IMR-90 (cell line): ENCODE data around the gene VSX2. TPM values are rescaled to one million over a fixed set of nuclear protein-coding genes. Genes with fewer than 3 reads are reported as not detected.

Experiments used
- ATAC-seq: fragments of 200-7000 bp; cut with Tn5 transposase; 2 replicates; pipeline ENCODE4 v1.9.1; 2020; ENCODE audit warnings: low read depth, mild to moderate bottlenecking, moderate library complexity
- BruUV-seq: library from RNA; stranded (reverse); fragments of 400-500 nt; replicated peaks from 2 replicates; lab custom pipeline; 2021; lab: Mats Ljungman, UMichigan
- CTCF ChIA-PET: fragments of 300-600 bp; formaldehyde crosslinking; extraction: SDS; loops from one replicate; lab custom pipeline; 2021; ENCODE audit warnings: antibody characterized with exemption; lab: Yijun Ruan, JAX
- POLR2A ChIA-PET: fragments of 300-600 bp; sonication (Branson Sonifier 250); formaldehyde crosslinking; loops from one replicate; lab custom pipeline; 2022; ENCODE audit warnings: antibody characterized with exemption; ENCODE audit not compliant: unreplicated experiment; lab: Charles Lee
- DNase-seq: peaks from one replicate; pipeline ENCODE4 v3.0.0; 2013
- H2AFZ ChIP-seq: replicated peaks from 2 replicates; pipeline ENCODE3; 2013; ENCODE audit warnings: low read length, mild to moderate bottlenecking; ENCODE audit not compliant: poor library complexity
- H2AK5ac ChIP-seq: 2 replicates; pipeline ENCODE4 v1.6.1; 2013; ENCODE audit warnings: low read depth, low read length, inconsistent platforms
- H2AK9ac ChIP-seq: replicated peaks from 2 replicates; pipeline ENCODE3; 2013; ENCODE audit warnings: mild to moderate bottlenecking, low read depth, low read length, moderate library complexity; ENCODE audit not compliant: poor library complexity
- H2BK120ac ChIP-seq: 2 replicates; pipeline ENCODE4 v1.6.1; 2013; ENCODE audit warnings: low read depth, low read length, inconsistent platforms
- H2BK15ac ChIP-seq: 3 replicates; pipeline ENCODE4 v1.6.1; 2013; ENCODE audit warnings: low read depth, low read length, inconsistent platforms
- H2BK20ac ChIP-seq: 2 replicates; pipeline ENCODE4 v1.6.1; 2013; ENCODE audit warnings: low read depth, mild to moderate bottlenecking, inconsistent platforms, low read length, moderate library complexity
- H2BK5ac ChIP-seq: 2 replicates; pipeline ENCODE4 v1.6.1; 2013; ENCODE audit warnings: mild to moderate bottlenecking, low read depth, low read length, inconsistent platforms; ENCODE audit not compliant: poor library complexity, severe bottlenecking
- H3K14ac ChIP-seq: replicated peaks from 2 replicates; pipeline ENCODE4 v1.6.1; 2013; ENCODE audit warnings: low read depth, low read length, inconsistent platforms
- H3K18ac ChIP-seq: 2 replicates; pipeline ENCODE4 v1.6.1; 2013; ENCODE audit warnings: low read depth, low read length, control low read depth
- H3K23ac ChIP-seq: 2 replicates; pipeline ENCODE4 v1.6.1; 2013; ENCODE audit warnings: low read depth, low read length, inconsistent platforms
- H3K27ac ChIP-seq: 2 replicates; pipeline ENCODE4 v1.5.1; 2013; ENCODE audit warnings: mild to moderate bottlenecking, control low read depth, low read length; ENCODE audit not compliant: insufficient read depth
- H3K27me3 ChIP-seq: 2 replicates; pipeline ENCODE4 v1.6.1; 2013; ENCODE audit warnings: low read length; ENCODE audit not compliant: control insufficient read depth, insufficient read depth
- H3K36me3 ChIP-seq: 2 replicates; pipeline ENCODE4 v1.6.1; 2013; ENCODE audit warnings: low read length, mixed read lengths; ENCODE audit not compliant: control insufficient read depth, insufficient read depth
- H3K4ac ChIP-seq: 2 replicates; pipeline ENCODE4 v1.6.1; 2013; ENCODE audit warnings: low read depth, low read length, inconsistent platforms
- H3K4me1 ChIP-seq: 2 replicates; pipeline ENCODE4 v1.6.1; 2013; ENCODE audit warnings: low read length, mixed read lengths; ENCODE audit not compliant: control insufficient read depth, insufficient read depth
- H3K4me2 ChIP-seq: 2 replicates; pipeline ENCODE4 v1.6.1; 2013; ENCODE audit warnings: low read depth, mild to moderate bottlenecking, control low read depth, low read length, moderate library complexity
- H3K4me3 ChIP-seq: 2 replicates; pipeline ENCODE4 v1.5.1; 2013; ENCODE audit warnings: low read depth, mild to moderate bottlenecking, control low read depth, low read length, moderate library complexity; ENCODE audit not compliant: insufficient read depth
- H3K56ac ChIP-seq: 2 replicates; pipeline ENCODE4 v1.6.1; 2013; ENCODE audit warnings: low read length, inconsistent platforms; ENCODE audit not compliant: insufficient read depth; ENCODE audit errors: extremely low read depth
- H3K79me1 ChIP-seq, 2 experiments: 2 replicates each; pipeline ENCODE4 v1.6.1; 2013; ENCODE audit warnings: low read length in 2 of 2, inconsistent platforms in 1 of 2, low read depth in 1 of 2
- H3K9ac ChIP-seq: 2 replicates; pipeline ENCODE4 v1.6.1; 2013; ENCODE audit warnings: low read depth, low read length, control low read depth
- H3K9me1 ChIP-seq: 2 replicates; pipeline ENCODE4 v1.6.1; 2013; ENCODE audit warnings: low read length, inconsistent platforms; ENCODE audit not compliant: insufficient read depth
- H3K9me3 ChIP-seq: 2 replicates; pipeline ENCODE4 v1.6.1; 2013; ENCODE audit warnings: low read length; ENCODE audit not compliant: control insufficient read depth, insufficient read depth
- H4K20me1 ChIP-seq: 2 replicates; pipeline ENCODE4 v1.6.1; 2013; ENCODE audit warnings: low read length, inconsistent platforms; ENCODE audit not compliant: insufficient read depth
- H4K5ac ChIP-seq: 2 replicates; pipeline ENCODE4 v1.6.1; 2013; ENCODE audit warnings: mild to moderate bottlenecking, low read depth, low read length, control low read depth
- H4K8ac ChIP-seq, 2 experiments: 2 replicates each; pipeline ENCODE4 v1.6.1; 2013; ENCODE audit warnings: low read depth in 2 of 2, low read length in 2 of 2, control low read depth in 1 of 2, inconsistent platforms in 1 of 2
- H4K91ac ChIP-seq: 2 replicates; pipeline ENCODE4 v1.6.1; 2013; ENCODE audit warnings: low read depth, low read length, inconsistent platforms; ENCODE audit not compliant: insufficient read depth
- CHD1 ChIP-seq: IDR thresholded peaks from 2 replicates; pipeline ENCODE4 v1.6.1; 2012; ENCODE audit warnings: low read depth, low read length, improper control_type of control experiment
- CTCF ChIP-seq: conservative IDR thresholded peaks from 2 replicates; pipeline ENCODE4 v1.5.1; 2012; ENCODE audit warnings: mild to moderate bottlenecking, low read depth, low read length, improper control_type of control experiment
- MAFK ChIP-seq: IDR thresholded peaks from 2 replicates; pipeline ENCODE4 v1.6.1; 2012; ENCODE audit warnings: low read depth, low read length, improper control_type of control experiment
- MAZ ChIP-seq: IDR thresholded peaks from 2 replicates; pipeline ENCODE4 v1.6.1; 2012; ENCODE audit warnings: low read depth, mild to moderate bottlenecking, low read length, improper control_type of control experiment, moderate library complexity, borderline replicate concordance
- USF2 ChIP-seq: fragments of 150-350 bp; IDR thresholded peaks from 2 replicates; pipeline ENCODE4 v1.6.1; 2017; ENCODE audit warnings: mild to moderate bottlenecking, antibody characterized with exemption, low read length, low read depth
- WGBS, 2 experiments: methylation state at CpG; one replicate each; pipeline versions ENCODE4 v1.1.5 to v1.1.7; 2013; ENCODE audit warnings: missing lambda C conversion rate in 2 of 2; ENCODE audit not compliant: insufficient read length in 1 of 2; ENCODE audit errors: extremely low coverage in 2 of 2; 5-methylcytosine and 5-hydroxymethylcytosine counted together
- dilution Hi-C: fragments of 300-500 bp; cut with HindIII; formaldehyde crosslinking; loops from one replicate; pipeline ENCODE4 v1.14.3; 2018; ENCODE audit warnings: low sequenced_read_pairs; ENCODE audit not compliant: unreplicated experiment
- in situ Hi-C: fragments of 300-500 bp; cut with MboI; formaldehyde crosslinking; loops from 3 replicates; pipeline ENCODE4 v1.14.3; 2019; ENCODE audit warnings: low sequenced_read_pairs, inconsistent platforms, mixed read lengths
- intact Hi-C: fragments of 100-400 bp; cut with micrococcal nuclease; formaldehyde crosslinking; loops from 2 replicates; pipeline ENCODE4 v1.10.0; 2022
- polyA plus RNA-seq, 3 experiments: library from polyadenylated mRNA; depleted of rRNA; stranded (reverse); fragments of >200 nt; gene quantifications; 2 replicates each; pipeline ENCODE4 v1.2.3, GENCODE V29; 2012; ENCODE audit warnings: low replicate concordance in 1 of 3
- total RNA-seq: library from RNA; depleted of rRNA; stranded (reverse); fragments of >200 nt; gene quantifications from 2 replicates; pipeline ENCODE4 v1.2.3, GENCODE V29; 2012

The VSX2 gene
- total and polyA plus RNA-seq, 2 of the 4 experiments (the other 2 are of a cell fraction) = not detected

GRCh38 chr14:74260525-74261233 lies 21.4 kb downstream of the VSX2 start:
- Histone ChIP-seq H3K9me3 (no peaks in the 10 kb centered on the region), H3K79me1 (no peaks in the 10 kb centered on the region), H3K18ac (no peak overlapping the region), H2AK9ac (no peak overlapping the region), H2BK20ac (no peak overlapping the region), H2BK120ac (no peak overlapping the region), H2AK5ac (no peak overlapping the region), H3K56ac (no peak overlapping the region), H3K27me3 (peaks cover 45% of the 10 kb centered on the region), H3K4me3 (no peak overlapping the region), H2BK15ac (no peak overlapping the region), H3K4ac (no peak overlapping the region), H4K8ac (no peak overlapping the region), H3K9me1 (peaks cover 6% of the 10 kb centered on the region; the same call in 1 of the 2 replicates), H3K4me1 (no peaks in the 10 kb centered on the region), H3K9ac (no peak overlapping the region), H2BK5ac (no peak overlapping the region), H3K14ac (no peak overlapping the region), H4K5ac (no peak overlapping the region), H4K91ac (no peak overlapping the region), H3K36me3 (no peaks in the 10 kb centered on the region), H3K27ac (no peak overlapping the region), H2AFZ (no peak overlapping the region), H3K23ac (no peak overlapping the region), H4K20me1 (no peaks in the 10 kb centered on the region), H3K4me2 (no peak overlapping the region)
- TF ChIP-seq MAFK (no peak), MAZ (no peak), CHD1 (no peak), USF2 (no peak), CTCF (no peak)
- in situ Hi-C loops (no loop called here), intact Hi-C loops (no loop called here), dilution Hi-C loops (no loop called here)
- DNase-seq (no peak), ATAC-seq (no peak)
- 87% methylated on average over 22 of the region's 29 CpGs; no CpG with 5 or more reads in 1 of the 2 experiments for WGBS, 2 experiments
- CTCF ChIA-PET = no interaction called here
- BruUV-seq = no TSS peak
- POLR2A ChIA-PET = no interaction called here
